Lower leg skin (tissue), 3 donors: ENCODE results near the gene PGP.

Experiments used
- CTCF ChIP-seq, 3 donors: fragments of 450-650 bp; IDR thresholded peaks; one replicate each; pipeline ENCODE4 v1.5.1; 2016; ENCODE audit warnings: antibody characterized with exemption in 3 of 3, mild to moderate bottlenecking in 3 of 3, moderate library complexity in 2 of 3
- POLR2A ChIP-seq, 2 donors: fragments of 450-650 bp; IDR thresholded peaks; one replicate each; pipeline ENCODE4 v1.6.1; 2016 to 2017; ENCODE audit warnings: antibody characterized with exemption in 2 of 2, mild to moderate bottlenecking in 1 of 2, moderate library complexity in 1 of 2

- TF ChIP-seq POLR2A (IDR thresholded peaks at IDR 0.05), result no peak
- no peak for TF ChIP-seq CTCF (IDR thresholded peaks at IDR 0.05)
Observed at GRCh38 chr16:2208772-2209171, 5.9 kb downstream of the PGP start.
